HCT116 (cell line): ENCODE results near the gene ACBD6.

Experiments used
- EZH2 ChIP-seq: fragments of 200-600 bp; sonication (generic); IDR thresholded peaks from 2 replicates; pipeline ENCODE4 v1.6.1; 2017; ENCODE audit warnings: antibody characterized with exemption, mixed run types
- TF ChIP-seq, protein P1 (sequence below), 3 experiments: fragments of 200-600 bp in 1 of 3; sonication (generic) in 1 of 3; IDR thresholded peaks in 2 of 3; conservative IDR thresholded peaks in 1 of 3; 2 replicates each; pipeline ENCODE4 v1.5.1; 2012 to 2017; ENCODE audit warnings: low read depth in 2 of 3, low read length in 2 of 3, antibody characterized with exemption in 1 of 3, borderline replicate concordance in 1 of 3, control low read depth in 1 of 3, mild to moderate bottlenecking in 1 of 3, mixed read lengths in 1 of 3, mixed run types in 1 of 3, moderate library complexity in 1 of 3; ENCODE audit not compliant: insufficient read depth in 1 of 3

GRCh38 chr1:180278194-180278515 is 224.2 kb downstream of the ACBD6 start:
- no peak for TF ChIP-seq EZH2
- TF ChIP-seq, protein P1, sequence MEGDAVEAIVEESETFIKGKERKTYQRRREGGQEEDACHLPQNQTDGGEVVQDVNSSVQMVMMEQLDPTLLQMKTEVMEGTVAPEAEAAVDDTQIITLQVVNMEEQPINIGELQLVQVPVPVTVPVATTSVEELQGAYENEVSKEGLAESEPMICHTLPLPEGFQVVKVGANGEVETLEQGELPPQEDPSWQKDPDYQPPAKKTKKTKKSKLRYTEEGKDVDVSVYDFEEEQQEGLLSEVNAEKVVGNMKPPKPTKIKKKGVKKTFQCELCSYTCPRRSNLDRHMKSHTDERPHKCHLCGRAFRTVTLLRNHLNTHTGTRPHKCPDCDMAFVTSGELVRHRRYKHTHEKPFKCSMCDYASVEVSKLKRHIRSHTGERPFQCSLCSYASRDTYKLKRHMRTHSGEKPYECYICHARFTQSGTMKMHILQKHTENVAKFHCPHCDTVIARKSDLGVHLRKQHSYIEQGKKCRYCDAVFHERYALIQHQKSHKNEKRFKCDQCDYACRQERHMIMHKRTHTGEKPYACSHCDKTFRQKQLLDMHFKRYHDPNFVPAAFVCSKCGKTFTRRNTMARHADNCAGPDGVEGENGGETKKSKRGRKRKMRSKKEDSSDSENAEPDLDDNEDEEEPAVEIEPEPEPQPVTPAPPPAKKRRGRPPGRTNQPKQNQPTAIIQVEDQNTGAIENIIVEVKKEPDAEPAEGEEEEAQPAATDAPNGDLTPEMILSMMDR (IDR thresholded peaks at IDR 0.05 in 2 of 3, conservative IDR thresholded peaks at IDR 0.05 in 1 of 3; ENCODE audit: borderline replicate concordance in 1 of 3, insufficient read depth in 1 of 3, low read depth in 2 of 3, low read length in 2 of 3): no peak
